ENCODE results near the gene MS4A18. TPM values are rescaled to one million over a fixed set of nuclear protein-coding genes. Genes with fewer than 3 reads are reported as not detected.
"Not testable (repeated sequence)": the region's sequence is repeated elsewhere in the genome, so short reads cannot be mapped to it uniquely, and the experiment has no call there.

The MS4A18 gene
- not detected for total RNA-seq

DNA sequence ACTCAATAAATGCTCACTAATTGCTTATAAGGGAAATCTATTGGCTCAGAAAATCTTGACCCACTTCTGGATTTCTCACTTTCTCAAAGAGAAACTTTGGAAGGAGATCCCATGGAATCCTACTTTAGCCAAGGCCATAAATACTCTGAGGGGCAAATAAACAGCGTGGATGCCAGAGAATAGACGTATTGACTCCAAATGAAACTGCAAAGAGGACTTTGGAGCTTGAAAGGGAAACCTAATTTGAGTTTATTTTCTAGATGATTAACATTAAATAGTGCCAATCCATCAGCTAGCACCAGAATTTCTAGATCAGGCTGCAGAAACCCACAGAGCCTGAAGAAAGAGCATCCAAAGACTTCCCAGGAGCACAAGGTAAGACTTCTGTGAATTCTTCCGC is at the start of gene MS4A18:
Gene MS4A18 (plus strand): TSS at position 301 of the 400 bp plus-strand sequence.
- TF ChIP-seq POLR2A (IDR thresholded peaks at IDR 0.05) (no peak), POLR2AphosphoS5 (IDR thresholded peaks at IDR 0.05) (no peak), CTCF (IDR thresholded peaks at IDR 0.05) (no peak)
- Histone ChIP-seq H3K27me3 (replicated peaks; ENCODE audit: insufficient read depth) (no peaks in the 10 kb centered on the region), H3K27ac (no peak within 1 kb of the TSS), H3K36me3 (no peaks in the 10 kb centered on the region), H3K4me3 (no peak within 1 kb of the TSS), H3K9me3 (no peaks in the 10 kb centered on the region), H3K4me1 (replicated peaks) (no peaks in the 10 kb centered on the region)
- no peak for DNase-seq (ENCODE audit: low spot score)
- intact Hi-C loops (cut with DNase I) = no loop called here
- WGBS = 81% methylated on average over 3 of the region's 3 CpGs

GRCh38 chr11:60678231-60678630 is 46.3 kb upstream of the MS4A18 start:
- DNase-seq (ENCODE audit: low spot score); intact Hi-C loops (cut with DNase I); H3K27me3 ChIP-seq (replicated peaks; ENCODE audit: insufficient read depth); H3K36me3 ChIP-seq; H3K9me3 ChIP-seq; H3K27ac ChIP-seq; H3K4me1 ChIP-seq (replicated peaks); H3K4me3 ChIP-seq: not testable (repeated sequence)
- WGBS = 96% methylated on average over 2 of the region's 2 CpGs

- Histone ChIP-seq H3K36me3 (no peaks in the 10 kb centered on the region), H3K9me3 (no peaks in the 10 kb centered on the region), H3K27me3 (replicated peaks; ENCODE audit: insufficient read depth) (no peaks in the 10 kb centered on the region), H3K4me3 (no peak overlapping the region), H3K27ac (no peak overlapping the region), H3K4me1 (replicated peaks) (no peaks in the 10 kb centered on the region)
- DNase-seq (ENCODE audit: low spot score) = no peak
- TF ChIP-seq POLR2AphosphoS5 (IDR thresholded peaks at IDR 0.05) (no peak), POLR2A (IDR thresholded peaks at IDR 0.05) (no peak), CTCF (IDR thresholded peaks at IDR 0.05) (no peak)
- intact Hi-C loops (cut with DNase I) = no loop called here
These were observed 44.6 kb upstream of the MS4A18 start for GRCh38 chr11:60679879-60680278.

- intact Hi-C loops (cut with DNase I) = no loop called here
- Histone ChIP-seq H3K4me3 (no peak overlapping the region), H3K9me3 (no peaks in the 10 kb centered on the region), H3K27me3 (replicated peaks; ENCODE audit: insufficient read depth) (no peaks in the 10 kb centered on the region), H3K27ac (no peak overlapping the region), H3K36me3 (no peaks in the 10 kb centered on the region), H3K4me1 (replicated peaks) (no peaks in the 10 kb centered on the region)
- no peak for DNase-seq (ENCODE audit: low spot score)
- TF ChIP-seq CTCF (IDR thresholded peaks at IDR 0.05) = no peak
- no peak for TF ChIP-seq POLR2A (IDR thresholded peaks at IDR 0.05)
- 69% methylated on average over 3 of the region's 3 CpGs for WGBS
These were observed 43.9 kb upstream of the MS4A18 start for GRCh38 chr11:60680455-60681119.

DNA sequence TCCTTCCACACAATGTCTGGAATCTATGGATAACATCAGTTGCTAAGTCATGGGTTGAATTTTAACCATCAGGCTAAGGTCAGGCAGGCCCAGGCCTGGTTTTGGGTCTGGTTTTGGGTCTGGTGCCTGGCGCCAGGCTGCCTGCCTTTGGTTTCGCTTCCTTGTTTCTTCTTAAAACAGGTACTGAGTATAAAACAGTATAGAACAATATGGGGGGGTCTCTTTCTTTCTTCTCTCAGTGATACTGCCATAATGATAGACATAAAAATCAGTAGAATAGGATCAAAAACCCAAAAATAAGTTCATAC is 40.0 kb upstream of the MS4A18 start:
- H3K9me3 ChIP-seq; H3K4me3 ChIP-seq; H3K27ac ChIP-seq; H3K27me3 ChIP-seq (replicated peaks; ENCODE audit: insufficient read depth); H3K36me3 ChIP-seq; intact Hi-C loops (cut with DNase I); H3K4me1 ChIP-seq (replicated peaks); DNase-seq (ENCODE audit: low spot score): not testable (repeated sequence)
- WGBS = 94% methylated on average over 2 of the region's 2 CpGs

DNA sequence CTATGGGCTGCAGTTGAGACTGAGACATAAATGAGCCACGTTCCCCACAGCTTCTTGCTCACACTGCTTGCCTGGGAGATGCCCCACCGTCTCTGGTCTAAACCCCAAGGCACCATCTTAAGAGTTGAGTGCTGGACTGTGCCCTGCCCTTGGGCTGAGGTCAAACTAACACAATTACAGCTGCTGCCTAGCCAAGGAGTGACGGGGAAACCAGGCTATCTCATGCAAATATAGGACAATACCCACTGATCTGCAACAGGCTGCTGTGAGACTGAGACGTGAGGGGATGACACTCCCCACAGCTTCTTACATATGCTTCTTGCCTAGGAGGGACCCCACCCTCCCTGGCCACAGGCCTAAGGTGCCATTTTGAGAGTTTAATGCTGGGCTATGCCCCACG is 32.9 kb upstream of the MS4A18 start:
- intact Hi-C loops (cut with DNase I) = no loop called here
- Histone ChIP-seq H3K27ac (no peak overlapping the region), H3K4me3 (no peak overlapping the region), H3K36me3 (no peaks in the 10 kb centered on the region), H3K9me3 (no peaks in the 10 kb centered on the region), H3K4me1 (replicated peaks) (no peaks in the 10 kb centered on the region), H3K27me3 (replicated peaks; ENCODE audit: insufficient read depth) (no peaks in the 10 kb centered on the region)
- WGBS = 79% methylated on average over 5 of the region's 5 CpGs
- TF ChIP-seq POLR2AphosphoS5 (IDR thresholded peaks at IDR 0.05) = no peak
- no peak for TF ChIP-seq POLR2A (IDR thresholded peaks at IDR 0.05)
- no peak for TF ChIP-seq CTCF (IDR thresholded peaks at IDR 0.05)
- no peak for DNase-seq (ENCODE audit: low spot score)

All from prostate gland (tissue), 2 donors.